ENCODE data around the gene RFX8.

DNA sequence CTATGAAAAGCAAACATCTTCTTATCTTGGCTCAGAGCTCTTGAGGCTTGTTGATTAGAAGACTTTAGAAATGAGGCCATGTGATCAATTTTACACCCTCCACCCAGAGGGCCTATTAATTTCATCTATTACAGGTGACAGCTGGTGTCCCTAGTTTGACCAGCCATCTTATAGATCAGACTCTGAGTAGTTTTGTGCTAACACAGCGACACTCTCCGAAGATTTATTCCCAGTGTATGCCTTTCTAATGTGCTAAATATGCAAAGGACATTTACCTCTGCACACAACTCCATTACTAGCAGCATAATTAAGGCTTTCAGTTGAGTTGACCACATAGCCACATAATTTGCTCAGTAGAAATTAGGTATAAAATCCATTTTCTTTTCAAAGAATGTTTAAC lies 2.6 kb upstream of the RFX8 start:
- TF ChIP-seq, protein P1, sequence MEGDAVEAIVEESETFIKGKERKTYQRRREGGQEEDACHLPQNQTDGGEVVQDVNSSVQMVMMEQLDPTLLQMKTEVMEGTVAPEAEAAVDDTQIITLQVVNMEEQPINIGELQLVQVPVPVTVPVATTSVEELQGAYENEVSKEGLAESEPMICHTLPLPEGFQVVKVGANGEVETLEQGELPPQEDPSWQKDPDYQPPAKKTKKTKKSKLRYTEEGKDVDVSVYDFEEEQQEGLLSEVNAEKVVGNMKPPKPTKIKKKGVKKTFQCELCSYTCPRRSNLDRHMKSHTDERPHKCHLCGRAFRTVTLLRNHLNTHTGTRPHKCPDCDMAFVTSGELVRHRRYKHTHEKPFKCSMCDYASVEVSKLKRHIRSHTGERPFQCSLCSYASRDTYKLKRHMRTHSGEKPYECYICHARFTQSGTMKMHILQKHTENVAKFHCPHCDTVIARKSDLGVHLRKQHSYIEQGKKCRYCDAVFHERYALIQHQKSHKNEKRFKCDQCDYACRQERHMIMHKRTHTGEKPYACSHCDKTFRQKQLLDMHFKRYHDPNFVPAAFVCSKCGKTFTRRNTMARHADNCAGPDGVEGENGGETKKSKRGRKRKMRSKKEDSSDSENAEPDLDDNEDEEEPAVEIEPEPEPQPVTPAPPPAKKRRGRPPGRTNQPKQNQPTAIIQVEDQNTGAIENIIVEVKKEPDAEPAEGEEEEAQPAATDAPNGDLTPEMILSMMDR (IDR thresholded peaks at IDR 0.05; ENCODE audit: low read depth, low read length): no peak
- no peak for TF ChIP-seq EZH2phosphoT487 (IDR thresholded peaks at IDR 0.05; ENCODE audit: low read depth)
